K562 (cell line): ENCODE measurements around the gene SGMS1. TPM values are rescaled to one million over a fixed set of nuclear protein-coding genes. Genes with fewer than 3 reads are reported as not detected.

Experiments
- ARID3A ChIP-seq: IDR thresholded peaks from 2 replicates; pipeline ENCODE4 v1.6.1; 2012; ENCODE audit warnings: low read depth, low read length, improper control_type of control experiment, borderline replicate concordance
- DEAF1 ChIP-seq: fragments of 450-650 bp; formaldehyde crosslinking; IDR thresholded peaks from 2 replicates; pipeline ENCODE4 v1.4.0; 2020; ENCODE audit warnings: mild to moderate bottlenecking, moderate library complexity
- ETV5 ChIP-seq: sonication (generic); formaldehyde crosslinking; IDR thresholded peaks from 2 replicates; pipeline ENCODE4 v1.4.0; 2020; ENCODE audit warnings: low read depth, mild to moderate bottlenecking, missing genetic modification reagents
- EWSR1 ChIP-seq: fragments of 450-650 bp; IDR thresholded peaks from 2 replicates; pipeline ENCODE4 v1.6.1; 2018; ENCODE audit warnings: borderline replicate concordance, mild to moderate bottlenecking, low read depth, moderate library complexity; ENCODE audit not compliant: partially characterized antibody
- HMGN3 ChIP-seq: IDR thresholded peaks from 2 replicates; pipeline ENCODE4 v1.6.1; 2011; ENCODE audit warnings: borderline replicate concordance, low read depth, mild to moderate bottlenecking, mixed read lengths, low read length; ENCODE audit not compliant: insufficient read length; ENCODE audit errors: extremely low read depth
- SIRT6 ChIP-seq: IDR thresholded peaks from one replicate; pipeline ENCODE4 v1.6.1; 2012; ENCODE audit warnings: low read depth, mild to moderate bottlenecking, control low read depth, inconsistent platforms, low read length, moderate library complexity
- ZBTB34 ChIP-seq: fragments of 250-450 bp; sonication (Bioruptor Pico); IDR thresholded peaks from 2 replicates; pipeline ENCODE4 v1.8.0; 2021; ENCODE audit warnings: mild to moderate bottlenecking, moderate library complexity
- ZFP91 ChIP-seq: sonication (generic); formaldehyde crosslinking; IDR thresholded peaks from 2 replicates; pipeline ENCODE4 v1.8.0; 2022; ENCODE audit warnings: mild to moderate bottlenecking, missing genetic modification reagents
- ZNF143 ChIP-seq: sonication (generic); formaldehyde crosslinking; IDR thresholded peaks from 2 replicates; pipeline ENCODE4 v1.9.0; 2022; ENCODE audit warnings: mild to moderate bottlenecking, missing genetic modification reagents
- polyA plus RNA-seq, 8 experiments: library from polyadenylated mRNA; depleted of rRNA in 4 of 8; stranded (reverse) in 5 of 8; unstranded in 3 of 8; fragments of >200 nt; fragmentation: Nextera tagmentation in 2 of 8; fragmentation: Illumina TruSeq in 1 of 8; extraction: Ambion mirVana in 2 of 8; extraction: Trizol in 1 of 8; gene quantifications; 2 replicates each; pipeline versions ENCODE4 v1.2.1 to v1.2.3, GENCODE V29; 2011 to 2014; ENCODE audit warnings: inconsistent platforms in 1 of 8, missing spikeins in 1 of 8
- total RNA-seq, 7 experiments: library from RNA; depleted of rRNA in 6 of 7; stranded (reverse); fragments of >200 nt in 6 of 7; fragmentation: Illumina TruSeq in 2 of 7; extraction: Trizol in 2 of 7; gene quantifications; 2 replicates each; pipeline versions ENCODE4 v1.2.1 to v1.2.3, GENCODE V29; 2011 to 2021; ENCODE audit warnings: low replicate concordance in 1 of 7
- TF ChIP-seq, protein P1 (sequence below): sonication (generic); formaldehyde crosslinking; IDR thresholded peaks from 2 replicates; pipeline ENCODE4 v1.8.0; 2022; ENCODE audit warnings: mild to moderate bottlenecking, missing genetic modification reagents
- TF ChIP-seq, protein P2 (sequence below): fragments of 250-450 bp; sonication (Bioruptor Pico); IDR thresholded peaks from 2 replicates; pipeline ENCODE4 v1.5.0; 2021; ENCODE audit warnings: mild to moderate bottlenecking, moderate library complexity

Gene SGMS1
- total and polyA plus RNA-seq, 9 of the 15 experiments (the other 6 are each of a cell fraction or from before 2014, with no cell fraction given), result 22.6 to 232 (median 82.2) TPM

- TF ChIP-seq ZBTB34 (CRISPR knock-in tag), result no peak
- TF ChIP-seq ARID3A, result peak; percentile 86; the same call in 1 of the 2 replicates
- TF ChIP-seq DEAF1 (CRISPR knock-in tag), result no peak
- peak; percentile 96 for TF ChIP-seq ETV5 (CRISPR knock-in tag)
- peak; percentile 90 for TF ChIP-seq HMGN3
- no peak for TF ChIP-seq ZNF143 (CRISPR knock-in tag)
- no peak for TF ChIP-seq EWSR1
- TF ChIP-seq, protein P1, sequence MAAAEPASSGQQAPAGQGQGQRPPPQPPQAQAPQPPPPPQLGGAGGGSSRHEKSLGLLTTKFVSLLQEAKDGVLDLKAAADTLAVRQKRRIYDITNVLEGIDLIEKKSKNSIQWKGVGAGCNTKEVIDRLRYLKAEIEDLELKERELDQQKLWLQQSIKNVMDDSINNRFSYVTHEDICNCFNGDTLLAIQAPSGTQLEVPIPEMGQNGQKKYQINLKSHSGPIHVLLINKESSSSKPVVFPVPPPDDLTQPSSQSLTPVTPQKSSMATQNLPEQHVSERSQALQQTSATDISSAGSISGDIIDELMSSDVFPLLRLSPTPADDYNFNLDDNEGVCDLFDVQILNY (CRISPR knock-in tag), result no peak
- TF ChIP-seq SIRT6, result no peak
- no peak; the same call in 1 of the 2 replicates for TF ChIP-seq ZFP91 (CRISPR knock-in tag)
- TF ChIP-seq, protein P2, sequence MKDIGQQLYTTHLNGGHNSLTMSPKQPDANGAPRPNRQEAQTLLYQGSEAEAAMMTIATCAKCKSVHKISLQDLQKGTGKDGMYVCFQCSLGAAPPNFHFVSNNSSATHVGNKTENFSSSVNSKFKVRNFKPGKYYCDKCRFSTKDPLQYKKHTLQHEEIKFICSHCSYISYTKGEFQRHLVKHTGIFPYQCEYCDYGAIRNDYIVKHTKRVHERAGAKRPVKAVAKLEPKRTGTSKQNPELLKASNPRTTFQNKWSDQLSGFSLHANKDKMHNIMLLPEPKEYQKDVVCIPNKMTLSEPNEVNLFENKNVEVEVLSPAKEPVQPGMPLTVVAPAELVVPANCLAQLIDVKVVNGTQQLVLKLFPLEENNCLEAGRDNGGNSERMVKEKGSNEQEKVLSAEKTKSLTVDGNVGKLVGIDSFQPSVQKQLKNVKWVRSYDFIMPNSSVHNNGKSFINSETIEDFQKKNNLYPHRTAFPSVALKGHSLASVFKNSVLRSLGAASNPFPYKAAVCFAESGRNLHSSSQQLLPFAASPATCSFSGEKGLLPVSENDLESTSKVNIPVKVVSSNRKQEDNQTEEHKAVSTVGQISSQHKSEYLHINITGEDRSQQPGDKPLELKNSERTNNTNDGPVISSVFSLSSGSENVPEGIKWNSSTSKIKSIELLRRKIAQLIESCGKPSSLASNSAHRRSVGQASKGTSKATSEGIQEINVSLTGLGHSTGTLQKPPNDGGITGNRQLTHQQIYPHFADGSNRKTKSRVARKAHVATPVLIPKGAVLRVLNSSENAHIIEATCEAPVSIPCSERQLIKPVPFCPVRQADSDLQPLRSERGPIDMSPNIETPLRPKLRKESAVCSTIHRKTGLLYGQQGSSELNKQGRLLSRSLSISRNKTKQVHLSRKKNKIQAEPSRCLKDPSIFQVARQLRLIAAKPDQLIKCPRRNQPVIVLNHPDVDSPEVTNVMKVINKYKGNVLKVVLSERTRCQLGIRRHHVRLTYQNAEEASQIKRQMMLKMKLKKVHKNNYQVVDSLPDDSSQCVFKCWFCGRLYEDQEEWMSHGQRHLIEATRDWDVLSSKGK (CRISPR knock-in tag), result no peak
These were observed 73.4 kb downstream of the SGMS1 start (continued) for GRCh38 chr10:50550291-50550839.
